Tibial artery (tissue), 4 donors: Measurements from ENCODE around the gene THAP12.
A peak's percentile ranks its signal among the peaks of the same experiment; 100 is the strongest.

Source experiments
- DNase-seq, 2 donors: peaks; one replicate each; pipeline ENCODE4 v3.0.0-alpha.2; 2019
- H3K27ac ChIP-seq, 2 donors: fragments of 200-600 bp; sonication (generic) in 1 of 2; 1 replicate in 1 of 2; 2 replicates in 1 of 2; pipeline ENCODE4 v1.5.1; 2018 to 2019; ENCODE audit warnings: mild to moderate bottlenecking in 1 of 2
- H3K27me3 ChIP-seq, 2 donors: fragments of 200-600 bp; sonication (generic) in 1 of 2; one replicate each; pipeline versions ENCODE4 v1.5.1 to v1.6.0; 2016 to 2019
- H3K36me3 ChIP-seq, 3 donors: fragments of 200-600 bp; sonication (generic) in 2 of 3; one replicate each; pipeline ENCODE4 v1.5.1; 2016 to 2019; ENCODE audit warnings: mild to moderate bottlenecking in 2 of 3
- H3K4me1 ChIP-seq, 4 donors: fragments of 200-600 bp; sonication (generic) in 2 of 4; 1 replicate in 3 of 4; 2 replicates in 1 of 4; pipeline ENCODE4 v1.5.1; 2016 to 2019
- H3K4me3 ChIP-seq, 2 donors: fragments of 200-600 bp; sonication (generic) in 1 of 2; 1 replicate in 1 of 2; 2 replicates in 1 of 2; pipeline ENCODE4 v1.5.1; 2018 to 2019; ENCODE audit warnings: mild to moderate bottlenecking in 2 of 2
- H3K9me3 ChIP-seq, 3 donors: fragments of 200-600 bp; sonication (generic) in 1 of 3; one replicate each; pipeline ENCODE4 v1.5.1; 2016 to 2019
- CTCF ChIP-seq, 2 experiments: fragments of 200-600 bp in 1 of 2; fragments of 450-650 bp in 1 of 2; IDR thresholded peaks; one replicate each; pipeline ENCODE4 v1.5.1; 2017 to 2019; ENCODE audit warnings: antibody characterized with exemption in 2 of 2, mild to moderate bottlenecking in 1 of 2, moderate library complexity in 1 of 2
- intact Hi-C: fragments of 100-400 bp; cut with DNase I; formaldehyde crosslinking; loops from one replicate; pipeline ENCODE4 v1.15.0; 2023; ENCODE audit warnings: low total_unique reads

The THAP12 gene

GRCh38 chr11:76380977-76381719 is at the start of gene THAP12, which contains the start of gene GVQW3:
TSS of gene THAP12 (minus strand) at chr11:76381132. CDS start at chr11:76380836, 296 bp downstream.
TSS of gene GVQW3 (plus strand) at chr11:76381323. CDS start at chr11:76381829, 506 bp downstream.
- Histone ChIP-seq H3K36me3 (no peaks in the 10 kb centered on the region), H3K27ac (peak within 1 kb of the TSS; percentile 80 to 90), H3K9me3 (no peaks in the 10 kb centered on the region), H3K27me3 (no peaks in the 10 kb centered on the region), H3K4me1 (peaks cover 0 to 38% (median 26%) of the 10 kb centered on the region in 4 donors), H3K4me3 (peak within 1 kb of the TSS; percentile 92 to 100)
- intact Hi-C loops = loop anchor here (2.0 to 10.0 kb wide), 4 partner anchors 40 to 146 kb away; no protein-coding TSS in a partner anchor
- TF ChIP-seq CTCF (IDR thresholded peaks at IDR 0.05) = peak in 1 of 2 experiments; percentile 11
- DNase-seq = peak; percentile 97 to 99

GRCh38 chr11:76426660-76427059 is 45.7 kb upstream of the THAP12 start:
- no peak for DNase-seq
- no peaks in the 10 kb centered on the region for H3K36me3 ChIP-seq
- H3K4me1 ChIP-seq = no peaks in the 10 kb centered on the region
- no peaks in the 10 kb centered on the region for H3K9me3 ChIP-seq
- TF ChIP-seq CTCF (IDR thresholded peaks at IDR 0.05) = no peak
- H3K27ac ChIP-seq = no peak overlapping the region
- intact Hi-C loops = no loop called here
- H3K4me3 ChIP-seq = no peak overlapping the region
- H3K27me3 ChIP-seq = peaks cover 0 to 4% of the 10 kb centered on the region in 2 donors

GRCh38 chr11:76424891-76425290 is 44.0 kb upstream of the THAP12 start:
- Histone ChIP-seq H3K27ac (no peak overlapping the region), H3K4me1 (no peaks in the 10 kb centered on the region), H3K36me3 (no peaks in the 10 kb centered on the region), H3K4me3 (no peak overlapping the region), H3K9me3 (no peaks in the 10 kb centered on the region), H3K27me3 (peaks cover 0 to 4% of the 10 kb centered on the region in 2 donors)
- intact Hi-C loops = no loop called here
- no peak for TF ChIP-seq CTCF (IDR thresholded peaks at IDR 0.05)
- DNase-seq = no peak

- no peaks in the 10 kb centered on the region for H3K9me3 ChIP-seq
- peaks cover 0 to 4% of the 10 kb centered on the region in 2 donors for H3K27me3 ChIP-seq
- TF ChIP-seq CTCF (IDR thresholded peaks at IDR 0.05) = no peak
- DNase-seq = no peak
- H3K36me3 ChIP-seq = no peaks in the 10 kb centered on the region
- H3K4me1 ChIP-seq = no peaks in the 10 kb centered on the region
- no peak overlapping the region for H3K4me3 ChIP-seq
- intact Hi-C loops = no loop called here
- H3K27ac ChIP-seq = no peak overlapping the region
These were observed 43.4 kb upstream of the THAP12 start for GRCh38 chr11:76424379-76424778.

GRCh38 chr11:76419896-76420295 is 39.0 kb upstream of the THAP12 start:
- no peak for DNase-seq
- Histone ChIP-seq H3K27me3 (no peaks in the 10 kb centered on the region), H3K9me3 (no peaks in the 10 kb centered on the region), H3K4me3 (no peak overlapping the region), H3K36me3 (no peaks in the 10 kb centered on the region), H3K27ac (no peak overlapping the region), H3K4me1 (no peaks in the 10 kb centered on the region)
- TF ChIP-seq CTCF (IDR thresholded peaks at IDR 0.05) = no peak
- intact Hi-C loops = no loop called here
